Activated CD4-positive, alpha-beta memory T cell treated with anti-CD3 and anti-CD28 coated beads for 36 hours (primary cell): ENCODE data around the gene WDR62. TPM values are rescaled to one million over a fixed set of nuclear protein-coding genes. Genes with fewer than 3 reads are reported as not detected.
"Not testable (repeated sequence)": the region's sequence is repeated elsewhere in the genome, so short reads cannot be mapped to it uniquely, and the experiment has no call there.

ENCODE experiments used
- CTCF ChIA-PET: fragments of 350-600 bp; sonication (Branson Sonifier 250); formaldehyde crosslinking; loops from one replicate; lab custom pipeline; 2021; ENCODE audit warnings: antibody characterized with exemption, inconsistent platforms; lab: Charles Lee
- POLR2A ChIA-PET: fragments of 350-600 bp; sonication (Branson Sonifier 250); formaldehyde crosslinking; loops from one replicate; lab custom pipeline; 2021; ENCODE audit warnings: antibody characterized with exemption; lab: Charles Lee
- DNase-seq: peaks from one replicate; pipeline ENCODE4 v3.0.0-alpha.2; 2020
- H3K27ac Mint-ChIP-seq: one replicate; pipeline ENCODE4 v1.8.0; 2021; ENCODE audit warnings: mixed read lengths
- H3K27me3 Mint-ChIP-seq: one replicate; pipeline ENCODE4 v1.8.0; 2021; ENCODE audit warnings: mixed read lengths
- H3K36me3 Mint-ChIP-seq: one replicate; pipeline ENCODE4 v1.8.0; 2021; ENCODE audit warnings: mixed read lengths
- H3K4me1 Mint-ChIP-seq: one replicate; pipeline ENCODE4 v1.8.0; 2021; ENCODE audit warnings: low read depth, mixed read lengths
- H3K4me3 Mint-ChIP-seq: one replicate; pipeline ENCODE4 v1.8.0; 2021; ENCODE audit warnings: mild to moderate bottlenecking, mixed read lengths
- H3K9me3 Mint-ChIP-seq: one replicate; pipeline ENCODE4 v1.8.0; 2021; ENCODE audit warnings: mixed read lengths
- intact Hi-C: fragments of 100-400 bp; cut with micrococcal nuclease; formaldehyde crosslinking; loops from one replicate; pipeline ENCODE4 v1.15.1; 2023
- total RNA-seq, 2 experiments: library from RNA; stranded (reverse); gene quantifications; one replicate each; pipeline ENCODE4 v1.2.3, GENCODE V29; 2021

The WDR62 gene
- total RNA-seq, 2 experiments from 2014 or later = 16.8 to 17.7 TPM

DNA sequence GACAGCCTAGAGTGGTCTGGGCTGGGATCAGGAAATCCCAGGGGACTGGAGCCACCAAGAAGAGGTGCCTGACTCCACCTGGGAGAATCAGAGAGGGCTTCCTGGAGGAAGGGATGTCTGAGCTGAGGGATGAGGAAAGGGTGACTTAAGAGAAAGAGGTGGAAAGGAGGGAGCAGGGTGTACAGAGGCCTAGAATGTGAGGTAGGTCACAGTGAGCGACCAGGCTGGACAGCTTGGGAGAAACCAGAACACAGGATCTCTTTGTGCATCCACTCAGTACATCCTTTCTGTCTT lies 61.6 kb downstream of the WDR62 start:
- ChIA-PET CTCF (interaction anchor here (0.6 to 2.8 kb wide), 3 partner anchors 12 to 99 kb away, joined by 3 to 22 read pairs (median 4); no protein-coding TSS in a partner anchor), POLR2A (interaction anchor here (1.9 to 2.7 kb wide), 2 partner anchors 11 to 99 kb away, joined by 9 to 13 read pairs; partner anchors contain the start of genes ZNF146 and ZNF565)
- Mint-ChIP-seq H3K4me3 (peak overlapping the region; percentile 99), H3K36me3 (peaks cover 32% of the 10 kb centered on the region), H3K27me3 (peaks cover 5% of the 10 kb centered on the region), H3K27ac (peak overlapping the region; percentile 94), H3K9me3 (no peaks in the 10 kb centered on the region), H3K4me1 (peaks cover 38% of the 10 kb centered on the region)
- intact Hi-C loops = loop anchor here (5.0 to 10.0 kb wide), 3 partner anchors 371 to 401 kb away; partner anchors contain the start of genes IGFLR1, KMT2B, LIN37 and PSENEN
- no peak for DNase-seq

DNA sequence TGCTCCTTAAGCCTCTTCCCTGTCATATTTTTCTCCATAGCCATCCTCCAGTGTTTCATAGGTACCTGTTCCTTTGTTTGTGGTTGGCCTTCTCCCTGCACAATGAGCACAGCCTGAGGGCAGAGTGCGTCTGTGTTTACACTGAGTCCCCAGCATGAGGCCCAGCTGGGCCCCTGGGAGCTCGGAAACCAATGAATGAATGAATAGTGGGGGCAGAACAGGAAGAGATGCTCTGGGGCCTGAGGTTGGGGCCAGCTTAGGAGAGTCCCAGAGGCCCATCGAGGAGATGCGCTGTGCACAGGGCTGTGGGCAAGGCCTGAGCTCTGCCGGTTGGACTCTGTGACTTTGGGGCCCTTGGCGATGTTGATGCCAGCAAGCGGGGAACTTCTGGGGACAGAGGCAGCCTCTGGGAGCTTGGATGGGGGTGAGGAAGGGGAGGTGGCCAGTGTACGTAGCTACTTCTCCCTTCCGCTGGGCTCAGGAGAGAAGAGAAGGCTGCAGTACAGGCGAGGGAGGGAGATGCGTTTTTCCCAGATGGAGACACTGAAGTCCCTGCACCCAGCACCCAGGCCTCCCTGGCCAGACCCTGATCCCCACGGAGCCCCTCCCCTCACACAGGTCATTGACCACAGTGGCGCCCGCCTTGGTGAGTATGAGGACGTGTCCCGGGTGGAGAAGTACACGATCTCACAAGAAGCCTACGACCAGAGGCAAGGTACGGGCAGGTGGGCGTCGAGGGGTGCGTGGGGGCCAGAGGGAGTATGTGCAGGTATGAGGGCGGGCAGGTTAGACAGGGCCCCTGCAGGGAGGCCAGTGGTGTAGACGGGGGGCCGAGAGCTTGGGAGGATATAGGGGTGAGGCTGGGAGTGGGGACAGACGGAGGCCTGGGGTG lies 65.6 kb downstream of the WDR62 start:
- Mint-ChIP-seq H3K36me3 (peaks cover 23% of the 10 kb centered on the region), H3K9me3 (no peaks in the 10 kb centered on the region), H3K4me3 (no peak overlapping the region), H3K4me1 (peaks cover 19% of the 10 kb centered on the region), H3K27ac (peak overlapping the region; percentile 20), H3K27me3 (no peaks in the 10 kb centered on the region)
- POLR2A ChIA-PET = no interaction called here
- intact Hi-C loops = no loop called here
- DNase-seq = no peak
- CTCF ChIA-PET = no interaction called here

DNA sequence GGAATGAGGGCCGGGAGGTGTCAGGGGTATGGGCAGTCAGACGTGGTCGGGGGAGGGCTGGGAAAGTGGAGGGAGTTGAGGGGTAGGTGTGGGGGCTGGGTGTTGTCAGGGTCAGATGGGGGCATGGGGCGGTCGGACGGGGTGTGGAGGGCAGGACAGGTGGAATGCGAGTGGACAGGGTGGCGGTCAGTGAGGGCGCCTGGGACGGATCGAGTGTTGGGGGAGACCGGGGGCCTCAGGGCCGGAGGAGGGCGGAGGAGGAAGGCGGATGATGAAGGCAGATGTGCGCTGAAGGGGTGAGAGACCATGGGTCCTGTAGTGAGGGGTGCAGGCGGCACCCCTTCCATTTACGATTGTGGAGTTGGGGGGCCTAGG lies 66.3 kb downstream of the WDR62 start:
- Mint-ChIP-seq H3K36me3 (peaks cover 29% of the 10 kb centered on the region), H3K27ac (no peak overlapping the region), H3K4me1 (peaks cover 23% of the 10 kb centered on the region), H3K4me3 (no peak overlapping the region), H3K27me3 (no peaks in the 10 kb centered on the region), H3K9me3 (no peaks in the 10 kb centered on the region)
- ChIA-PET POLR2A (no interaction called here), CTCF (no interaction called here)
- intact Hi-C loops = no loop called here
- no peak for DNase-seq

DNA sequence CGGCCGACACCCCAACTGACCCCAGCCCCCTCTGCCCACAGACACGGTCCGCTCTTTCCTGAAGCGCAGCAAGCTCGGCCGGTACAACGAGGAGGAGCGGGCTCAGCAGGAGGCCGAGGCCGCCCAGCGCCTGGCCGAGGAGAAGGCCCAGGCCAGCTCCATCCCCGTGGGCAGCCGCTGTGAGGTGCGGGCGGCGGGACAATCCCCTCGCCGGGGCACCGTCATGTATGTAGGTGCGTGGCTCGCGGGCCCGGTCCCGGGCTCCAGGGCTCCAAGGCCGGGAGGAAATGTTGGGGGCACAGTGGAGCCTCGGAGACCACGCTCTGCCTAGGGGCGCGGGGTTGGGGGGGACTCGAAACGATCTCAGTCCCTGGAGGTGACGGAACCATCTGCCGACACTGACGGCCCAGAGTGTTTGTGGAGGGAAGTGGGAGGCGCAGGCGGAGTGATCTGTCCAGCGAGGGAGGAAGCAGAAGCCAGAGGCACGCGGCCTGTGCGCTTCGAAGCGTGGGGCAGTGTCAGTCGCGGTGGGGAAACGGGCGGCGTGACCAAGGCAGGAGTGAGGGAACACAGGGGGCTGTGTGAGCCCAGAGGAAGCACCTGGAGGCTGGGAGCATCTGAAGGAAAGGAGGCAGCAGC lies 66.9 kb downstream of the WDR62 start:
- H3K27ac Mint-ChIP-seq = no peak overlapping the region
- no peak overlapping the region for H3K4me3 Mint-ChIP-seq
- no peaks in the 10 kb centered on the region for H3K9me3 Mint-ChIP-seq
- POLR2A ChIA-PET = no interaction called here
- no peaks in the 10 kb centered on the region for H3K27me3 Mint-ChIP-seq
- CTCF ChIA-PET = no interaction called here
- H3K4me1 Mint-ChIP-seq = peaks cover 18% of the 10 kb centered on the region
- intact Hi-C loops = no loop called here
- DNase-seq = no peak
- peaks cover 26% of the 10 kb centered on the region for H3K36me3 Mint-ChIP-seq

DNA sequence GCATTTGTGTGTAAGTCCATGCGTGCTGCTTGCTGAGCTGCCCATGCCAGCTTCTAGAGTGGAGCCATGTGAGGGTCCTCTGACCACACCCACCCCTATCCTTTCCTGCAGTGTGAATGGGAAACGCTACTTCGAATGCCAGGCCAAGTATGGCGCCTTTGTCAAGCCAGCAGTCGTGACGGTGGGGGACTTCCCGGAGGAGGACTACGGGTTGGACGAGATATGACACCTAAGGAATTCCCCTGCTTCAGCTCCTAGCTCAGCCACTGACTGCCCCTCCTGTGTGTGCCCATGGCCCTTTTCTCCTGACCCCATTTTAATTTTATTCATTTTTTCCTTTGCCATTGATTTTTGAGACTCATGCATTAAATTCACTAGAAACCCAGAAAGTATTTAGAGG lies 70.9 kb downstream of the WDR62 start:
- Mint-ChIP-seq H3K4me1 (peaks cover 10% of the 10 kb centered on the region), H3K36me3 (peaks cover 15% of the 10 kb centered on the region), H3K27me3 (no peaks in the 10 kb centered on the region), H3K27ac (peak overlapping the region; percentile 74), H3K9me3 (no peaks in the 10 kb centered on the region), H3K4me3 (no peak overlapping the region)
- DNase-seq = peak; percentile 47
- CTCF ChIA-PET = interaction anchor here (1.3 to 3.7 kb wide), 2 partner anchors 13 to 44 kb away, joined by 6 to 37 read pairs; partner anchors contain the start of gene CAPNS1
- intact Hi-C loops = loop anchor here (5.0 kb wide), 1 partner anchor 128 kb away; the partner anchor contains the start of gene SDHAF1
- POLR2A ChIA-PET = interaction anchor here (0.8 to 3.2 kb wide), 2 partner anchors 10 to 11 kb away, joined by 3 to 13 read pairs; partner anchors contain the start of genes POLR2I and TBCB

DNA sequence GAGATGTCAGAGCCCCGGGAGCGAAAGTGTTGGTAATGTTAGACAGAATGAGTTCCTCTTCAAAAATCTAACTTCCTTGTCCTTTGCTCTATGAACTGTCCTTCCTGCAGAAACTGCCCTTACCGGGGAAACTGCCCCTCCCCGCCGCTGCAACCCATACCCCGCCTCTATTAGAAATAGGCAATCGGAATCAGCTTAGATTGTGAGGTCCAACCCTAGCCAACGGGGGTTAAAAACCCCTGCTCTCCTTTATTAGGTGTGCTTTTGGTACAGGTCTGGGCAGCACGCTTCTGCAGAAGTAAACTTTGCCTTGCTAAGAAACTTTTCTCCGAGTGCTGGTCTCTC lies 73.7 kb downstream of the WDR62 start:
- CTCF ChIA-PET = interaction anchor here (0.6 to 3.7 kb wide), 30 partner anchors 10 to 1089 kb away, joined by 3 to 54 read pairs (median 4); partner anchors contain the start of genes ALKBH6, CAPNS1, COX7A1 and POLR2I
- Mint-ChIP-seq H3K4me1 (peaks cover 26% of the 10 kb centered on the region), H3K4me3 (peak overlapping the region; percentile 84), H3K27me3 (no peaks in the 10 kb centered on the region), H3K9me3 (no peaks in the 10 kb centered on the region), H3K27ac (peak overlapping the region; percentile 91), H3K36me3 (peaks cover 7% of the 10 kb centered on the region)
- intact Hi-C loops = loop anchor here (1.0 to 5.0 kb wide), 3 partner anchors 11 to 131 kb away; partner anchors contain the start of genes SDHAF1 and ZNF565
- POLR2A ChIA-PET = interaction anchor here (0.8 to 3.5 kb wide), 6 partner anchors 11 to 114 kb away, joined by 3 to 26 read pairs (median 6); partner anchors contain the start of genes ALKBH6, CAPNS1, POLR2I and TBCB
- no peak for DNase-seq

DNA sequence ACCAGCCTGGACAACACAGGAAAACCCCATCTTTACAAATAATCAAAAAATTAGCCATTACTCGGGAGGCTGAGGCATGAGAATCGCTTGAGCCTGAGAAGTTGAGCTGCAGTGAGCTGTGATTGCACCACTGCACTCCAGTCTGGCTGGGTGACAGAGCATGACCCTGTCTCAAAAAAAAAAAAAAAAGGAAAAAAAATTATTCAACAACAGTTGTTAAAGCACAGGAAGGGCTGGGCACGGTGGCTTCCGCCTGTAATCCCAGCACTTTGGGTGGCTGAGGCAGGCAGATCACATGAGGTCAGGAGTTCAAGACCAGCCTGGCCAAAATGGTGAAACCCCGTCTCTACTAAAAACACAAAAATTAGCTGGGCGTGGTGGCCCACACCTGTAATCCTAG lies 76.5 kb downstream of the WDR62 start:
- CTCF ChIA-PET = interaction anchor here (2.4 kb wide), 1 partner anchor 38 kb away, joined by 16 read pairs; no protein-coding TSS in a partner anchor

DNA sequence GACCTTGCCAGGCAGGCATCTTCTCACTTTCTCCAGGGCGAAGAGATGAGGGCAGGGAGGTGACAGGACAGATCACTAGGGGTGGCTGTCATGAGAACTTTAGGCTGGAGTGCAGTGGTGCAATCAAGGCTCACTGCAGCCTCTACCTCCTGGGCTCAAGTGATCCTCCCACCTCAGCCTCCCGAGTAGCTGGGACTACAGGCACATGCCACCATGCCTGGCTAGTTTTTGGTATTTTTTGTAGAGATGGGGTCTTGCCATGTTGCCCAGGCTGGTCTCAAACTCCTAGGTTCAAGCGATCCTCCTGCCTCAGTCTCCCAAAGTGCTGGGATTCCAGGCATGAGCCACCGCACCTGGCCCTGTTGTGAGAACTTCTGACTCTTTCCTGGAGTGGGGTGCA lies 80.2 kb downstream of the WDR62 start:
- H3K27ac Mint-ChIP-seq, H3K4me3 Mint-ChIP-seq, H3K36me3 Mint-ChIP-seq, CTCF ChIA-PET, DNase-seq, POLR2A ChIA-PET, H3K9me3 Mint-ChIP-seq, H3K27me3 Mint-ChIP-seq: not testable (repeated sequence)
- intact Hi-C loops = loop anchor here (10.0 kb wide), 2 partner anchors 180 to 490 kb away; partner anchors contain the start of genes COX6B1 and ETV2
- peaks cover 32% of the 10 kb centered on the region for H3K4me1 Mint-ChIP-seq

More for the DNA sequence above, 76.5 kb downstream of the WDR62 start:
- H3K4me3 Mint-ChIP-seq, DNase-seq, POLR2A ChIA-PET, H3K27ac Mint-ChIP-seq, H3K27me3 Mint-ChIP-seq, H3K9me3 Mint-ChIP-seq, H3K36me3 Mint-ChIP-seq: not testable (repeated sequence)
- intact Hi-C loops = loop anchor here (10.0 kb wide), 2 partner anchors 176 to 486 kb away; partner anchors contain the start of genes COX6B1 and ETV2
- H3K4me1 Mint-ChIP-seq = peaks cover 25% of the 10 kb centered on the region

DNA sequence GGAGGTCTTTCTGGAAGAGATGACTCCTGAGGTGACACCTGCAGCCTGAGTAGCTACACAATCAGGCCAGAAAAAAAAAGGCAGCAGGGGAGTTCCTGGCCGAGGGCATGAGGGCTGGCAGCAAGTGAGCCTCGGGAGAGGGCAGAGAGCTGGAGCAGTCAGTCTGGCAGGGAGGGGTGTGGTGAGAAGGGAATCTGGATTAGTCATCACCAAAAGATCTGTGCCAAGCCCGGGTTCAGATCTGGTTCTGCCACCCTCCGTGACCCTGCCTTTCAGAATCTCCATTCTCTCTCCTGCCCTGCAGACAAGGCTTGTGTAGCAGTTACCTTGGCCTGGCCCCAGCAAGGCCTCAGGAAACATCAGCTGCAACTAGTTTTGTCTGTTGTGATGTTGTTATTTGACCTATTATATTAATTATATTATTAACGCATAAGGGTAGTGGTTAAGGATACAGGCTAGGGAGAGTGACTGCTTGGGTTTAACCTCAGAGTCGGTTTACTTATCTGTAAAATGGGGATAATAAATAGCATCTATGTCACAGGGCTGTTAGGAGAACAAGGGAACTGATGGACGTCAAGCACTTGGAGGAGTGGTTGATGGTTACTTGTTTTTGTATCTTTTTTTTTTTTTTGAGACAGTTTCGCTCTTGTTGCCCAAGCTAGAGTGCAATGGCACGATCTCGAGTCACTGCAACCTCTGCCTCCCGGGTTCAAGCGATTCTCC lies 82.4 kb downstream of the WDR62 start:
- peaks cover 33% of the 10 kb centered on the region for H3K4me1 Mint-ChIP-seq
- H3K9me3 Mint-ChIP-seq = no peaks in the 10 kb centered on the region

DNA sequence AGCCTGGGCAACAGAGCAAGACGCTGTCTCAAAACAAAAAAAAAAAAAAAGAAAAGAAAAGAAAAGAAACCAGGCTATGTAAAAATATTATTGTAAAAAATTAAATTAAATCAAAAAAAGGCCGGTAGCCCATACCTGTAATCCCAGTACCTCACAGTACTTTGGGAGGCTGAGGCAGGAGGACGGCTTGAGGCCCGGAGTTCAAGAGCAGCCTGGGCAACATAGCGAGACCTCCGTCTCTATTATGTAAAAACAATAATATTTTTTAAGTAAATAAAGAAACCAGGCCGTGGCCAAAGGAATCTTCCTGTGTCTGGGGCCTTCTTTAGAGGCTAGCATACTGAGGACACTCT lies 84.4 kb downstream of the WDR62 start:
- intact Hi-C loops = loop anchor here (1.0 to 10.0 kb wide), 4 partner anchors 11 to 494 kb away; partner anchors contain the start of genes COX6B1, ETV2 and ZNF565
- Mint-ChIP-seq H3K4me1 (peaks cover 26% of the 10 kb centered on the region), H3K9me3 (no peaks in the 10 kb centered on the region), H3K27ac (peak overlapping the region; percentile 97), H3K27me3 (no peaks in the 10 kb centered on the region), H3K4me3 (peak overlapping the region; percentile 92), H3K36me3 (peaks cover 23% of the 10 kb centered on the region)
- ChIA-PET POLR2A (interaction anchor here (1.5 to 3.2 kb wide), 2 partner anchors 10 to 20 kb away, joined by 4 to 26 read pairs; no protein-coding TSS in a partner anchor), CTCF (interaction anchor here (0.9 to 5.6 kb wide), 4 partner anchors 12 to 34 kb away, joined by 3 to 37 read pairs (median 4); no protein-coding TSS in a partner anchor)
- no peak for DNase-seq

More for the DNA sequence above, 82.4 kb downstream of the WDR62 start:
- ChIA-PET CTCF (interaction anchor here (0.7 to 5.6 kb wide), 2 partner anchors 10 to 217 kb away, joined by 3 to 37 read pairs; no protein-coding TSS in a partner anchor), POLR2A (interaction anchor here (0.6 kb wide), 1 partner anchor 12 kb away, joined by 3 read pairs; no protein-coding TSS in a partner anchor)
- Mint-ChIP-seq H3K27ac (peak overlapping the region; percentile 44), H3K4me3 (no peak overlapping the region), H3K36me3 (peaks cover 11% of the 10 kb centered on the region), H3K27me3 (no peaks in the 10 kb centered on the region)
- DNase-seq = peak; percentile 43
- intact Hi-C loops = loop anchor here (10.0 kb wide), 2 partner anchors 182 to 492 kb away; partner anchors contain the start of genes COX6B1 and ETV2
